GM19397 (cell line): ENCODE measurements around the gene TEAD3.
"Not testable (repeated sequence)": the region's sequence is repeated elsewhere in the genome, so short reads cannot be mapped to it uniquely, and the experiment has no call there.

Experiments used
- ATAC-seq: cut with Tn5 transposase; IDR thresholded peaks from one replicate; pipeline ENCODE4 v1.9.1; 2021; ENCODE audit warnings: mild to moderate bottlenecking, moderate library complexity; ENCODE audit not compliant: unreplicated experiment

The TEAD3 gene

DNA sequence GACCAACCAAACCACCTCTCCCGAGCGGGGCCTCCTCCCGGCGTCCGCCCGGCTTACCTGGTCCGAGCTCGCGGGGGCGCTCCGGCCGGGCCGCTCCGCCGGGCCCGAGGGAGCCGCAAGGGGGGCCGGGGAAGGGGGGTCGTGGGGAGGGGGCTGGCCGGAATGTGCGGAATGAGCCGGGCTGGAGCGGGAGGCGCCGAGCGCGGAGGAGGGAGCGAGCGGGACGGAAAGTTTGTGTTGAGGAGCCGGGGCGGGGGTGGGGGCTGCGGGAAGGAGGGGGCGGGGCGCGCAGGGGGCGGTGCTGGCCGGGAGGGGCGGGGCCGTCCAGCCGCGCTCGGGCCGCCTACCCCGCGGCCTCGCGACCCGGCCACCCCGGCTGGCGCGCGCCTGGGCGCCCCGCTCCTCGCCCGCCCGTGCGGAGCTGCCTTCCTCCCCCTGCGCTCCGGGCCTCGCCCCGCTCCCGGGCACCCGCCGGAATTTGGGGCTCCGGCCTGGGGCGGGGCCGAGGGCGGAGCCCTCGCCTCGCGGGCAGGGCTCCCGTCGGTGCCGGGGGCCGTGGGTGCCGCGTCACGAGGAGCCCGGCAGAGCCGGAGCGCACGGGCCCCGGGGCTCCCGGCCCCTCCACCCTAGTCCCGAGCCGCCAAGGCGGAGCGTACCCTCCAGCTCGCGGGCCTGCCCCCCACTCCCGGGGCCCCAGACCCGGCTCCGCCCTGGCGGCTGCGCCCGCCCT lies at the start of gene TEAD3:
TSS of gene TEAD3 (minus strand) at position 239 of the 730 bp plus-strand sequence.
- ATAC-seq = no peak

DNA sequence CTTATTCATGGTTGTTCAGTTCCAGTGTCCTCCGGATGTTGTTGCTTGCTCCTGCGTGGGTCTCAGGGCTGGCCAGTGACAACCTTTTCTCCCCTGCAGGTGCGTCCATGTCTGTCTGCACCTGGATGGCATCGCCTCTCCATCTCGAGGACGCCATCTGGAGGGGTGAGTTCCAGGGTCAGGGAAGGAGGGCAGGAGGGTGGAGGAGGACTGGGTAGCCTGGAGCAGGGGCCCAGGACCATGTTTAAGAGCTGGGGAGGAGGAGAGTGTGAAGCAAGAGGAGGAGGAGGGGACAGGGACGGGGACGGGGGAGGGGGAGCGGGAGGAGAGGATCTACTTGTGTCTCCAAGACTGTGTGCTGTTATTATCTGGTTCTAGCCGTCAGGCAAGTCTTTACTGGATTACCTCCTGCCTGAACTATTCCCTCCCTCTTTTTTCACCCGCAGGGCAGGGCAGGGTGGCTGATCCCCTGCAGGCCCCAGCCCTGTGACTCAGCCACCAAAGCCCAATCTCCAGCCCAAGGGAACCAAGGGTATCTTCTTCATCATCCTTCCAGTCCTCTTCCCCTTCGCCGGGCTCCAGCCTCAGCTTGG lies 48.0 kb upstream of the TEAD3 start:
- no peak for ATAC-seq

DNA sequence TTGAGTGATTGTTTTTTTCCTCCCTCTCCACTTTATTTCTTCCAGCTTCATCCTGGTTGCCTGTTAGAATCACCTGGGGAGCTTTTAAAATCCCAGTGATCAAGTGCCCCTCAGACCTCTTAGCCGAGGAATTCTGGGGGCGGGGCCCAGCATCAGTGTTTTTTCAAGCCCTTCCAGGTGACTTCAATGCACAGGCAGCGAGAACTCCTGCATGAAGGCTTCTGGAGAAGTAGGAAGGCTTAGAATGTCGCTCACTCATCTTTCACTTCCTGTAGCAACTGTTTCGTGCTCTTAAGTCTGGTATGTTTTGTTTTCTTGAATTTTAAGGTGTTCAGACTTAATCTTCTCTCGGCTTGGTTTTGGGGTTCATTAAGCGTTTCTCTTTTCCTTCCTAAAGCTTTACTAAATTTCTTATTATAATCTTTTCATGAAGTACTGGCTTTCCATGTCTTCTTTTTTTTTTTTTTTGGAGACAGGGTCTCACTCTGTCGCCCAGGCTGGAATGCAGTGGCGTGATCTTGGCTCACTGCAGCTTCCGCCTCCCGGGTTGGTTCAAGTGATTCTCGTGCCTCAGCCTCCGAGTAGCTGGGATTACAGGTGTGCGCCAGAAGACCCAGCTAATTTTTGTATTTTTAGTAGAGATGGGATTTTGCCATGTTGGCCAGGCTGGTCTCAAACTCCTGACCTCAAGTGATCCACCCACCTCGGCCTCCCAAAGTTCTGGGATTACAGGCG lies 46.7 kb upstream of the TEAD3 start:
- ATAC-seq = no peak

DNA sequence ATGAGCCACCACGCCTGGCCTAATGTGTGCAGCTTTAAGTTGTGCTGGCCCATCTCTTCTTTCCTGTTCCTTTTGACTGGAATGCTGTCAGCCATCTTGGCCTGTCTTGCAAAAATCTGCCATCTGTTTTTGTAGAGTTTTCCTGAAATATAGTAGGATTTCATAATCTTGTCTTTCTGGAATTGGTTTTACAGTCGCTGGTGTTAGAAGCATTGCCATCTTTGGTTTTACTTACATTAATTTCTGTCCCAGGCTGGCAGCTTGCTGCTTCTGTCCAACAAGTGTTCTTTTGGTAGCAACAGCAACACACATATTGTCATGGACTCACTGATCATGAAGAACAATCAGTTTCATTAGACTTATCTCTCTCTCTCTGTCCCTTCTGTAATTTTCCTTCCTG lies 45.0 kb upstream of the TEAD3 start:
- no peak for ATAC-seq

DNA sequence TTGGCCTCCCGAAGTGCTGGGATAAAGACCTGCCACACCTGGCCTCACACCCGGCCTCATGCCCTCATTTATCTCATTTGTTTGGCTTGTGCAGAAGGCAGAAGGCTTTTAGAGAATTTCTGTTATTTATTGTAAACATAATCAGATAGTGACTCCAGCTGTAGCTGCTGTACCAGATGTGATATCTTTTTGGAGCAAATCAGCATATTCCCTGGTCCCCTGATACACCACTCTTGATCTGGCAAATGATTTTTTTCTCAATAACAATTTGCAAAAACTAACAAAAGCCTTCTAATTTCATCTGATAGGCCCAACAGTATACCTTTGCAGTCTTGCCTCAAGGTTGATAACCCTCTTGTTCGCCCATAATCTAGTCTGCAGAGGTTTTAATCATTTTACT lies 42.3 kb upstream of the TEAD3 start:
- ATAC-seq = no peak

DNA sequence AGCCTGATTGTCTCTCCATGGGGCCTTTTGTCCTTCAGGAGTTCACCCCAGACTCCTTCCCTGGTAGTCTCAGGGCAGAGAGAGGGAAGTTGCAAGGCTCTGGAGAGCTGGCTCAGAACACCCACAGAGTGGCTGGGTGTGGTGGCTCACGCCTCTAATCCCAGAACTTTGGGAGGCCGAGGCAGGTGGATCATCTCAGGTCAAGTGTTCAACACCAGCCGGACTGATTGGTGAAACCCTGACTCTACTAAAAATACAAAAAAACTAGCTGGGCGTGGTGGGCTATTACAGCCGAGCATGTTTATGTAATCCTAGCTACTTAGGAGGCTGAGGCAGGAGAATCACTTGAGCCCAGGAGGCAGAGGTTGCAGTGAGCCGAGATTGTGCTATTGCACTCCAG lies 39.0 kb upstream of the TEAD3 start:
- not testable (repeated sequence) for ATAC-seq

DNA sequence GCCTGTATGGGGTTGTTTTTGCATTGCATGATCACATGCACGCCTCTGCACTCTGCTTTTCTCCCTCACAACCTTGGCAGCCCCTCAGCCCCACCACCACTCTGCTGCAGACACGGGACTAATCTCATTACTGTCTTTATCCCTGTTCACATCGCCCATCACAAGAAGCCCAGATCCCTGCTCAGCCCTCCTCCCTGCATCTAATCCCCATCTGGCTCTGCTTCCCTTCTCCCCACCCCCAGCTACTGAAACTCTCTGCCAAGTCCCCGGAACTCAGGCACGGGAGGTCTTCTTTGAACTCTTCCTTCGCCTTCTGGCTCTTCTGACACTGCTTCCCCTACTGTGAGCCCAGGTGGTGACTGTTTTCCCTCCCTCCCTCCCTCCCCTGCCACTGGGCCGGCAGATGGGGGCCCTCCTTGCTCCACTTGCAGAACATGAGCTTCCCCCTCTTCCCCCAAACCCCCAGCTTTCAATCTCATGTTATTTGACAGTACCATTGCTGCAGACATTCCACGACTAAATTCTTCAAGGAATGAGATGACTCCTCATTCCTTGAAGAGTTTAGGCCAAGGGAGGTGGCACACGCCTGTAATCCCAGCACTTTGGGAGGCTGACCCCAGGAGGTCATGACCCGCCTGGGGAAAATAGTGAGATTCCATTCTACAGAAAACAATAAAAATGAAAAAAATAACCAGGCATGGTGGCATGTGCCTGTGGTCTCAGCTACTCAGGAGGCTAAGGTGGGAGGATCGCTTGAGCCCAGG lies 37.7 kb upstream of the TEAD3 start:
- no peak for ATAC-seq

DNA sequence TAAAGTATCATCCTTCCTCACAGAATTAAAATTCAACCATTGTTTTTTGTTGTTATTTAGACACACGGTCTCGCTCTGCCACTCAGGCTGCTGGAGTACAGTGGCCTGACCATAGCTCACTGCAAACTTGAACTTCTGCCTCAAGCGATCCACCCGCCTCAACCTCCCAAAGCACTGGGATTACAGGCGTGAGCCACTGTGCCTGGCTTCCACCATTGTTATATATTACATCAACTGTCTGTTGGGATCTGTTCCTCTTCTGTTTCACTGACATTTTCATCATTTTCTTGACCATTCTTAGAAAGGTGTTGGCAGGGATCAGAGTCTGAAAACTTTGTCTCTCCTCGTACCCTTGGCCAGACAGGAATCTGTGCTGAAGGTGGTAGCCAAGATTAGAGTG lies 37.1 kb upstream of the TEAD3 start:
- ATAC-seq = no peak

DNA sequence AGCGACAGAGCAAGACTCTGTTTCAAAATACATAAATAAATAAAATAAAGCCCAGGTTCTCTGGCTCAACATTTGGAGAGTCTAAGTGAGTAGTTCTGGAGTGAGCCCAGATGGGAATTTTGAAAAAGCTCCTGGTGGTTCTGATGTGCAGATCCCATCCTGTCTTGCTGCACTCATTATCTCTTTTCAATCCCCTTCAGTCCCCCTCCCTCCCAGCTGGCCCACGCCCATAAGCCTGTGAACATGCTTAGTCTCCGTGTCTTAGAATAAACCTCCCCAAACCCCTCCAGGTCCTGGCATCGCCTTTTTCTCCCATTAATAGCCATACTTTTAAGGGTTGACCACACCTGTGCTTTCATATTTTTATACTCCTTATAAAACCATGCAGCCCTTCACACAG lies 35.2 kb upstream of the TEAD3 start:
- ATAC-seq = no peak

DNA sequence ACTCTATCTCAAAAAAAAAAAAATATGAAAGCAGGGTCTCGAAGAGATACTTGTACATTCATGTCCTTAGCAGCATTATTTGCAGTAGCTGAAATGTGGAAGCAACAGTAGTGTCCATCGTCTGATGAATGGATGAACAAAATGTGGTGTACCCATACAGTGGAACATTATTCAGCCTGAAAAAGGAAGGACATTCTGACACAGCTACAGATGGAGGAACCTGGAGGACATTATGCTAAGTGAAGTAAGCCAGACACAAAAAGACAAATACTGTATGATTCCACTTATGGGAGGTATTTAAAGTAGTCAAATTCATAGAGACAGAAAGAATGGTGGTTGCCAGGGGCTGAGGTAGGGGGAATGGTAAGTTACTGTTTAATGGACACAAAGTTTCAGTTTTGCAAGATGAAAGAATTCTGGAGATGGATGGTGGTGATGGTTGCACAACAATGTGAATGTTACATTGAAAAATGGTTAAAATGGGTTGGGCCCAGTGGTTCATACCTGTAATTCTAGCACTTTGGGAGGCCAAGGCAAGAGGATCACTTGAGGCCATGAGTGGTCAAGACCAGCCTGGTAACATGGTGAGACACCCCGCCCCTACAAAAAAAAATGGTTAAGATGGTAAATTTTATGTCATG lies 27.6 kb upstream of the TEAD3 start:
- ATAC-seq = no peak

DNA sequence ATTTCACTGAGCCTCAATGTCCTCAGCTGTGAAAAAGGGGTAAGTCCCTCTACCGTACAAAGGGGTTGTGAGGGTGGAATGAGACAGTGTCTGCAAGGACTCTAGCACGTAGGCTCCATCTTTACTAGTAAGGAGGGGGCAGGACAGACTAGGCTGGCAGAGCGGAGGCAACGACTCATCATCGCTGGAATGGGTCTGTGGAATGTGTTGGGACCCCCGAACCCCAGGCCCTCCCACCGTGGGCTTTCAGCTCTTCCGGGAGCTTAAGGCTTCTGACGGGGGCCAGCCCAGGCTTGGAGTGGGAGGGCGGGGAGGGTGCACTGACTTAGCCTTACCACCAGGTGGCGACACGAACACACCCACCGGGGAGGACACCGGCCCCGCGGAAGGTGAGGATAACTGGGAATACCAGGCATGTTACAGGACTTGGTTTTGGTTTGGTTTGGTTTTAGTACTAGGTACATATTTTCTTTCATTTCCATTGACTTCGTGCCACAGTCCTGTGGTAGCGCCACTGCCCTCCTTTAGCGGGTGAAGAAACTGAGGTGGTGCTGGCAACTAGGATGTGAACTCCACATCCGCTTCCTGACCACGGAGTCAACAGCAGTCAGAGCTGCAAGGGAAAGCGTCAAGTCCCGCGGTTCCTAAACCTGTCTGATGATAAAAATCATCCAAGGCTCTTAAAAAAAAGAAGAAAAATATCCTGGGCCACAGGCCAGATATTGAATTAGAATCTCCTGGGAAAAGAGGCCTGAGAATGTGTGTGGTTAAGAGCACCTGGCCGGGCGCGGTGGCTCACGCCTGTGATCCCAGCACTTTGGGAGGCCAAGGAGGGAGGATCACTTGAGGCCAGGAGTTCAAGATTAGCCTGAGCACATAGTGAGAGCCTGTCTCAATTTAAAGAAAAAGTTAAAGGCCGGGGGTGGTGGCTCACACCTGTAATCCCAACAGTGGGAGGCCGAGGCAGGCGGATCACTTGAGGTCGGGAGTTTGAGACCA lies 26.1 kb upstream of the TEAD3 start:
- no peak for ATAC-seq

DNA sequence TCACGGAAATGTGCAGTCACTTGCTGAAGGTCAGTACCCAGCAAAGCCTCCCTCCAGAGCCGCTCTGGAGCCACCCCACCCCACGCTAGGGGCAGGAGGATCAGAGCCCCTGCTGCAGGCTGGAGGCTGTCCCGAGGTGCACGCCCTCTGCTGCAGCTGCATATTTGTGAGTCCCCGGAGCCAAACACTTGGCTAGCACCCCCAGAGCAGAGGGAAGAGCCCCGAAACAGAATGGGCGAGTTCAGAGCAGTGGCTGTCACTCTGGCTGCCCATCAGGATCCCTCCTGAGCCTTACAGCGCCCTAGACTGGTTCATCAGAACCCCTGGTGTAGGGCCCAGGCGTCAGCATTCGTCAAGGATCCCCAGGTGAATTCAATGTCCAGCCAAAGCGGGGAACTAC lies 25.3 kb upstream of the TEAD3 start:
- ATAC-seq = no peak

DNA sequence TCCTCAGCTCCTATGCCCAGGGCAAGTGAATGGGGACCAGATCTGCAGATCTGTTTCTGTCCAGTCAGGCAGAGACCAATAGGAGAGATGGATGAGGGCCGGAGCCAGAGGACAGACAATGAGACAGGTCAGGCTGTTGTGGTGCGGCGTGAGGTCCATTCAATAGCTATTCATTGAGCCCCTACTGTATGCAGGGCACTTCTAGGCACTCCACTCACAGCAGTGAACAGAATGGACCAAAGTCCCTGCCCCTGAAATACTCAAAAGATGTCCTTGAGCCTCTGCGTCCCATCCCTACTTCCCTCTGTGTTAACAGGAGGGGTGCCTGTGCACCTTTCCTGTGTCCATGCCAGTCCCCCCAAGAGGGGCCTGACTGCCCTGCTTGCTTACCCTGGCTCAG lies 24.4 kb upstream of the TEAD3 start:
- ATAC-seq = no peak

DNA sequence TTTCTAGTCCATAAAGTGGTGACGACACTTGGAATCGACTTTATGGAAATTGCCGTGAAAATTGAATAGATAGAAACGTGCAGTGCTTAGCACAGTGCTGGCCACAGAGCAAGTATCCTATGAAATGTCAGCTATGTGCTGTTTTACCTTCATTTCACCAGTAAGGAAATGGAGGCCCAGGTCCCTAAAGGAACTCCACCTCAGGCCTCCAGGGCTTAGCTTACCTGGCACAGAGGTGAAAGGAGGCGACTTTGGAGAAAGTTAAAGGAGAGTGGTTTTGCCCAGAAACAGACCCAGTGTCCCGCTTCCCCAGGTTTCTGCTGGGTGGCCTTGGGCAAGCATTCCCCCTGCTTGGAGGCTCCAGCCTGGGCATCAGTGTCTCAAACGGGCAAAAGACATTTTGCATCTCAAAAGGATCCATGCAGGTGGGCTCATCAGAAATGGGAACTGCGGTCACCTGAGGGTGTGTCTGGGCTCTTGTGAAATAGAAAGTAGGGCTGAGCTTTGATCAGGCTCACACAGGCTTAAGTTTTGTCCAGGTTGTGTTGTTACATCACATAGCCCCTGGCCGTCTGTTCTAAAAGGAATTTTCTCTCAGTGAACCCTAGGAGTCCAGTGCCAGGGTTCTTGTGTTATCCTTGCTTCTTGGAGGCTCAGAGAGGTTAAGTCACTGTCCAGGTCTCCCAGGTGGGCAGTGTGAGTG lies 22.6 kb upstream of the TEAD3 start:
- ATAC-seq = no peak

DNA sequence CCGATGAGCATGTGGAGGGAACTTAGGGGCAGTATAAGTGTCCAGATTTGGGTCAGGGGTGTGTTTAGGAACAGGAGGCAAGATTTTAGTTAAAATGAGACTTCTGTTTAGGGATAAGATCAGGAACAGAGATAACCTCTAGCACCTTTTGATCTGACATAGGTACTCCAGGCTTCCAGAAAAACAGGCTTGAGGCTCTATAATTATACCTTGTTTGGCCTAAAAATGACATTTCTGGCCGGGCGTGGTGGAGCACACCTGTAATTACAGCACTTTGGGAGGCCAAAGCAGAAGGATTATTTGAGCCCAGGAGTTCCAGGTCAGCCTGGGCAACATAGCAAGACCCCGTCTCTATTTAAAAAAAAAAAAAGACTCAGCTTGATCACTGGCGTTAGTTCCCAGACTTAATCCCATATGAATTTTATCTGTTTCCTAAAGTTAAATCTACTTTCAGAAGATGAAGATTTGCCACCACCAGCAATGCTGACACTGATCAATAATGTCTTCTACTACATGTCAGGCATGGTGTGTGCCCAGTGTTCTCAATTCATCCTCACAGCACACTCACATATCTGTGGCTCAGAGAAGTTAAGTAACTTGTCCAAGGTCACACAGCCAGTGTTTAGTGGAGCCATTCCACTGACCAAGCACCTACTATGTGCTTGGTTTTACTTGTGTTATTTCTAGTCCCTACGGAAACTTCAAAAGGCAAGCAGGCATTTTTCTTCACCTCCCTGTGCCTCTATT lies 21.9 kb upstream of the TEAD3 start:
- ATAC-seq = no peak

DNA sequence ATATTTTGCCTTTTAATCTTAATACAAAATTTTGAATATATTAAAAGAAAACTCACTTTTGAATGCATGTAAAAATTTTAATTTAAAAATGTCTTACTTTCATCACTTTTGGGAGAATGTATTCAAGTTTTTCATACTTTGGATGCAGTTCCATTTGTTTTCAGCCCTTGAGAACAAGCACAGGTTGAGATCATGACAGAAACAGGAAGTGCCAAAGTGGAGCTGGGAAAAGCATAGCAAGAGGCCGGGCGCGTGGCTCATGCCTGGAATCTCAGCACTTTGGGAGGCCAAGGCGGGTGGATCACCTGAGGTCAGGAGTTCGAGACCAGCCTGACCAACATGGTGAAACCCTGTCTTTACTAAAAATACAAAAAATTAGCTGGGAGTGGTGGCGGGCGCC lies 21.1 kb upstream of the TEAD3 start:
- not testable (repeated sequence) for ATAC-seq

DNA sequence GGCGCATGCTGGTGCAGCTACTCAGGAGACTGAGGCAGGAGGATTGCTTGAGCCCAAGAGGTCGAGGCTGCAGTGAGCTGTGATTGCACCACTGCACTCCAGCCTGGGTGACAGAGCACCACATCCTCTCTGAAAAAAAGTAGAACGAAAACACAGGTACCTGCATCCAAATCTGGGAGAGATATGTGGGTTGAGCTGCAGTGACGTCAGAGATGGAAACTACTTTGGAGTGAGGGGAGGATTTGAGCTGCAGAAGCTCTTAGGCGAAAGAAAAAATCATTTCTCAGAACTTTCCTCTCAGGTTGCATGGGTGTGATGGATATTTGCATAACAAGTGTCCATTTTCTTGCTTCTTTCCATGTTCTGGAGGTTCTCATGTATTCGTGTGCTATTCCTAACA lies 19.8 kb upstream of the TEAD3 start:
- ATAC-seq = no peak

DNA sequence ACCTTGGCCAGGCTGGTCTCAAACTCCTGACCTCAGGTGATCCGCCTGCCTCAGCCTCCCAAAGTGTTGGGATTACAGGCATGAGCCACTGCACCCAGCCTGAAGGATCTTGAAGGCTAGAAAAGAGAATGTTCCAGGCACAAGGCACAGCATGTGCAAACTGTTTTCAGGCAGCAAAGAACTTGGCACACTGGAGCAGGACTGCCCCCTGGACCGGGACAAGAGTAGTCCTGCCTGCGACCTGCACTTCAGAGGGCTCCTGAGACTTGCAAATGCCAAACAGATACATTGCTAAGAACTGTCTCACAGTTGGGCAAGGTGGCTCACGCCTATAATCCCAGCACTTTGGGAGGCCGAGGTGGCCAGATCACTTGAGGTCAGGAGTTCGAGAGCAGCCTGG lies 19.1 kb upstream of the TEAD3 start:
- not testable (repeated sequence) for ATAC-seq
